C4-2B (cell line): ENCODE results near the gene TTC34.
"Not testable (repeated sequence)": the region's sequence is repeated elsewhere in the genome, so short reads cannot be mapped to it uniquely, and the experiment has no call there.

ENCODE experiments used
- ZFX ChIP-seq: fragments of 450-650 bp; IDR thresholded peaks from 2 replicates; pipeline ENCODE4 v1.6.1; 2017
- TF ChIP-seq, protein P1 (sequence below): fragments of 450-650 bp; conservative IDR thresholded peaks from 2 replicates; pipeline ENCODE4 v1.5.1; 2017; ENCODE audit warnings: mild to moderate bottlenecking

DNA sequence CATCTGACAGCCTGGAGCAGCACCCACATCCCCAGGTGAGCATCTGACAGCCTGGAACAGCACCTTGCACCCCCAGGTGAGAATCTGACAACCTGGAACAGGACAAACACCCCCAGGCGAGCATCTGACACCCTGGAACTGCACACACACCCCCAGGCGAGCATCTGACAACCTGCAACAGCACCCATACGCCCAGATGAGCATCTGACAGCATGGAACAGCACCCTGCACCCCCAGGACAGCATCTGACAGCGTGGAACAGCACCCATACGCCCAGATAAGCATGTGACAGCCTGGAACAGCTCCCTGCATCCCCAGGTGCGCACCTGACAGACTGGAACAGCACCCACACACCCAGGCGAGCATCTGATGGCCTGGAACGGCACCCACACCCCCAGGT, 49.0 kb downstream of the TTC34 start:
- TF ChIP-seq, protein P1, sequence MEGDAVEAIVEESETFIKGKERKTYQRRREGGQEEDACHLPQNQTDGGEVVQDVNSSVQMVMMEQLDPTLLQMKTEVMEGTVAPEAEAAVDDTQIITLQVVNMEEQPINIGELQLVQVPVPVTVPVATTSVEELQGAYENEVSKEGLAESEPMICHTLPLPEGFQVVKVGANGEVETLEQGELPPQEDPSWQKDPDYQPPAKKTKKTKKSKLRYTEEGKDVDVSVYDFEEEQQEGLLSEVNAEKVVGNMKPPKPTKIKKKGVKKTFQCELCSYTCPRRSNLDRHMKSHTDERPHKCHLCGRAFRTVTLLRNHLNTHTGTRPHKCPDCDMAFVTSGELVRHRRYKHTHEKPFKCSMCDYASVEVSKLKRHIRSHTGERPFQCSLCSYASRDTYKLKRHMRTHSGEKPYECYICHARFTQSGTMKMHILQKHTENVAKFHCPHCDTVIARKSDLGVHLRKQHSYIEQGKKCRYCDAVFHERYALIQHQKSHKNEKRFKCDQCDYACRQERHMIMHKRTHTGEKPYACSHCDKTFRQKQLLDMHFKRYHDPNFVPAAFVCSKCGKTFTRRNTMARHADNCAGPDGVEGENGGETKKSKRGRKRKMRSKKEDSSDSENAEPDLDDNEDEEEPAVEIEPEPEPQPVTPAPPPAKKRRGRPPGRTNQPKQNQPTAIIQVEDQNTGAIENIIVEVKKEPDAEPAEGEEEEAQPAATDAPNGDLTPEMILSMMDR: not testable (repeated sequence)
- TF ChIP-seq ZFX: not testable (repeated sequence)
